Adipose tissue (tissue), 3 donors: ENCODE results near the gene CKLF. TPM values are rescaled to one million over a fixed set of nuclear protein-coding genes. Genes with fewer than 3 reads are reported as not detected.
"Not testable (repeated sequence)": the region's sequence is repeated elsewhere in the genome, so short reads cannot be mapped to it uniquely, and the experiment has no call there.

Experiments
- H3K27ac ChIP-seq: one replicate; pipeline ENCODE4 v1.5.1; 2013; ENCODE audit warnings: low read depth, low read length
- WGBS, 3 donors: extraction: QIAGEN DNeasy Blood & Tissue Kit; methylation state at CpG; one replicate each; pipeline ENCODE4 v1.1.7; 2013; 5-methylcytosine and 5-hydroxymethylcytosine counted together
- polyA plus RNA-seq, 3 donors: library from polyadenylated mRNA; stranded (reverse); fragments of 200-250 nt; gene quantifications; one replicate each; pipeline ENCODE4 v1.2.3, GENCODE V29; 2013
- donor health status: healthy with polysubstance abuse.
- donor health status: Bipolar disorder and iron deficiency.
- donor health status: healthy.

Gene CKLF, protein sequence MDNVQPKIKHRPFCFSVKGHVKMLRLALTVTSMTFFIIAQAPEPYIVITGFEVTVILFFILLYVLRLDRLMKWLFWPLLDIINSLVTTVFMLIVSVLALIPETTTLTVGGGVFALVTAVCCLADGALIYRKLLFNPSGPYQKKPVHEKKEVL
- polyA plus RNA-seq: 10 to 100 TPM; 18.7 to 60.9 (median 46.2) TPM

DNA sequence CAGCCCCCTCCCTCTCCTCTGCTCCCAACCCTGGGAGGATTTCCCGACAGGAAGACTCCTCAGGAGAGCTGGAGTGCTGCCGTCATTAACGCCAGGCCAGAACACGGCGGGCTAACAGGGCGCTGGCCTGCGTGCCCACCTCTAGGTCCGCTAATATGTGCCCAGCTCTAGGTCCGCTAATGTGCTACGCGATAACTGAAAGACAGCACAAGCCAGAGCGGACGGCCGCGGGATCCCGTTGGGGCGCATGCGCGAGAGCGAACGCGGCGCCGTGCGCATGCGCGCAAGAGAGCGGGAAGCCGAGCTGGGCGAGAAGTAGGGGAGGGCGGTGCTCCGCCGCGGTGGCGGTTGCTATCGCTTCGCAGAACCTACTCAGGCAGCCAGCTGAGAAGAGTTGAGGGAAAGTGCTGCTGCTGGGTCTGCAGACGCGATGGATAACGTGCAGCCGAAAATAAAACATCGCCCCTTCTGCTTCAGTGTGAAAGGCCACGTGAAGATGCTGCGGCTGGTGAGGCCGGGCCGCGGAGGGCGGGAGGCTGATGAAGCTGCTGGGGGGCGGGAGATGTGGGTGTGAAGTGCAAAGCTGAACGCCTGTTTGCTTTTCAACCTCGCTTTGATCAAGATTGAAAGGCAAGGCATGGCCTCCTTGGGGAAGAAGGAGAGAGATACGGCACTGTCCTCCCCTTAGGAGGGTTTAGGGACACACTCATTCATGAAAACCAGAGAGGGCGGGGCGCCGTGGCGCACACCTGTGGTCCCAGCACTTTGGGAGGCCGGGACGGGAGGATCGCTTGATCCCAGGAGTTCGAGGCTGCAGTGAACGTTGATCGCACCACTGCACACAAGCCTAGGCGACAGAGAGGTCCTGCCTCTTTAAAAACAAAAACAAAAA, at the start of gene CKLF:
Gene CKLF, plus strand, starts transcription at position 291 of the 892 bp plus-strand sequence. Its CDS starts 140 bp downstream, at position 431.
- no peak within 1 kb of the TSS for H3K27ac ChIP-seq
- 3 to 7% (median 5%) methylated on average over 63 of the region's 63 CpGs for WGBS, 3 donors

DNA sequence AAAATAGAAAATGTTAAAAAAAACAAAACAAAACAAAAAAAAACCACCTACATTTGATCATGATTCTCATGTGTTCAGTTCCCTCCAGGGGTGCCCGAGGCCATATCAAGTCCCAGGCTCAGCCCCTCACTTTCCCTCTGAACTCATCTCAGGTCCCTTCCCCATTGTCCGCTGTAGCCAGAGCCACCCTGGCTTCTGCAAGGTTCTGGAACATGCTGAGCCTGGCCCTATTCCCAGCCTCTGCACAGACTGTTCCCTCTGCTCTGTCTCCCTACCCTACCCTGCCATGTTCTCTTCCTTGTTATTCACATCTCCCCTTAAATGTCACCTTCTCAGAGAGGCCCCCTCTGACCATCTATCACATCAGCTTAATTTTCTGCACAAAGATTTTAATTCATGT, 49.3 kb upstream of the CKLF start:
- H3K27ac ChIP-seq: no peak overlapping the region
- WGBS, 3 donors: 67 to 91% (median 75%) methylated on average over 2 of the region's 2 CpGs

DNA sequence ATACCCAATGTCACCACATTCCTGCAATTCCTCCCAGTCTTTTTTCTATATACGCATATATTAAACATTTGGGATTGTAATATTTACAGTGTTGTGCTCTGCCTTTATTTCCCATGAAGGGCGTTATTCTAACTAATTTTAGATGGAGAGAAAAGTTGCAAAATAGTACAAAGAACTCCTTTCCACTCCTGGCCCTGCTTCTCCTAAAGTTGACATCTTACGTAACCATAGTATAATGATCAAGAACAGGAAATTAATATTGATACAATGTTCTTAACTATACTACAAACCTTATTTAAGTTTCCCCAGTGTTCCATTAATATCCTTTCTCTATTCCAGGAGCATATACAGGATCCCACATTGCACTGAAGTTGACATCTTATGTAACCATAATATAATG, 48.8 kb upstream of the CKLF start:
- 74 to 89% (median 79%) methylated on average over 3 of the region's 3 CpGs for WGBS, 3 donors

DNA sequence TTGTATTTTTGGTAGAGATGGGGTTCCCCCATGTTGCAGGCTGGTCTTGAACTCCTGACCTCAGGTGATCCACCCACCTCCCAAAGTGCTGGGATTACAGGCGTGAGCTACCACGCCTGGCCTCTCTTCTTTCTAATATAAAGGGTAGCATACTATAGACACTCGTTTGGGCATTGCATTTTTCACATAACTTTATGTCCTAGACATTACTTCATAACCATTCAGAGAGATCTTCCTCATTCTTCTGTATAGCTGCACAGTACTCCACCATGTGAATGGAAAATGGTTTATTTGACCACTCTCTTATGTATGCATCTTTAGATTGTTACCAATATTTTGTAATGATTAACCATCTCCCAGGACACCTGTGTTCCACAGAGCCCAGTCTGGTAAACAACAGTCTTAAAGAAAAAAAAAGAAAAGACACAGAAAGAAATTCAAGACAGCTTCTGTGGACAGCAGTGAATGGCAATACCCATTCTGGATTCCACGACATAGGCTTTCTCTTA, 44.6 kb upstream of the CKLF start:
- WGBS, 3 donors: 75 to 87% (median 86%) methylated on average over 4 of the region's 4 CpGs
- H3K27ac ChIP-seq: no peak overlapping the region

More for the DNA sequence above, 48.8 kb upstream of the CKLF start:
- no peak overlapping the region for H3K27ac ChIP-seq

DNA sequence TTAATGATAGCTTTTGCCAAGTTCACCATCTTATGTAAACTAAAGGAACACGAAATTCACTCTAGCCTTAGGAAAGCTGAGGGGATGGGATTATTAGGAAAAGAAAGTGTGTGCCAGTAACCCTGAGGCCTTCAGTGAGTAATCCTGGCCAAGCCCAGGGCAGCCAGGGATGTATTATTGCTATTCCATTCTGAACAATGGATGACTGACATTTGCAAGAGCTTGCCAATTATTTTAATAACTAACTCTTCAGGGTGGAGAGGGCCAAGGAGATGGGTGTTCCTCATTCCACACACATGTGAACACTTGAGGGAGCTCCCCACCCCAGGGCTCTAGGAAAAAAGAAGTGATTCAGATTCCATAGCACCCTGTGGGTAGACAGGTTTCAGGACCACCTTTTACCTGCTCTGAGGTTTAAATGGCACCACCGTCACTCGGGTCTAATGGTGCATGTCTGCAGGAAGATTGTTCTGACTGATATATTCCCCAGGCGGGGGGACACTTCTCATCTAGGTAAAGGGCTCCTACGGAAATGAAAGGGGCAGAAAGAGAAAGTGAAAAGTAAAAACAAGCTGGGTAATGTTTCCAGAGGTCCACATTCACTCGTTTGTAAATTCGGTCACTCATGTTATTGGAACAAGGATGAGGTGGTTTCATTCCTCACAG, 44.0 kb upstream of the CKLF start:
- 72 to 76% (median 76%) methylated on average over 7 of the region's 7 CpGs for WGBS, 3 donors
- no peak overlapping the region for H3K27ac ChIP-seq

DNA sequence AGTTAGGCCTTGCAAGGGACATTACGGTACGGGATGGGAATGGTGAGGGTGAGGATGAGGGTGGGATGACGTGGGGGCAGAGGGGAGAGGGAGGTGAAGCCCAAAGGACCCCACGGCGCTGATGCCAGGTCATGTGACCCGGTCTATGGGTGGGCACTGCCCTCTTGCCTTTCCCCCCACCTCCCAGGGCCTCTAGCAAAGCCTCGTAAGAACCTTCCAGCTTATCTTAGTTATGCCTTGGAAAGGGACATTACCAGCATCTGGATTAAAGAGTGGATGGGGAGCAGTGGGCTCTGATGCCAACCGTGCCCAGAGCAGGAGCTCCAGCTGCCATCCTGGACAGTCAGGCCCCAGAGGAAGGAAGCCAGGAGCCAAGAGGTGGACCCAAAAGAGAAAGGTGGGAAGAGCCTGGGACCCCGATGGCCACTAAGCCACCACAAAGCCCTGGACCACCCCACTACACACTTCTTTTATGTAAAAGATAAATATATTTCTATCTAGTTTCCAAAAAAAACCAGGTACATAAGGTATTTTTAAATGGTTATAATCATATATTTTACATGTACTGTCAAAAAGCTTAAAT, 43.4 kb upstream of the CKLF start:
- WGBS, 3 donors: 91 to 98% (median 94%) methylated on average over 9 of the region's 9 CpGs
- H3K27ac ChIP-seq: no peak overlapping the region

DNA sequence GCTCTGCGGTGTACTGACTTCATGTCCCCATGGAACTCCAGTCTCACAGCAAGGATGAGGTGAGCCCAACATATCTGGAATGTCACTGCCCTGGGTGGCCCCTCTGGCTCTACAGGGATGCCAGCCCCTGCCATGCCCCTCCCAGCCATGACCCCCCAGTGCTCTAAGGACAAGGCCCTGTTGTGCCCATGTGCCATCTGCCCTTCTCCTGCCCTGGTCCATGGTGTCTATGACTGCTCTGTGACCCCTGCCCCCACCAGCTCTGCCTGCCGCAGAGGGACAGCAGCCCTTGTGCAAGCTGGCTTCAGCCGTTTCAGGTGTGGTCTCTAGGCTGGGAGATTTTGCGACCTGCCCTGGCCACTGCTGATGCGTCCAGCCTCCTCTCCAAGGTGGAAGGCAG, 42.8 kb upstream of the CKLF start:
- no peak overlapping the region for H3K27ac ChIP-seq
- 94 to 95% (median 95%) methylated on average over 5 of the region's 5 CpGs for WGBS, 3 donors

DNA sequence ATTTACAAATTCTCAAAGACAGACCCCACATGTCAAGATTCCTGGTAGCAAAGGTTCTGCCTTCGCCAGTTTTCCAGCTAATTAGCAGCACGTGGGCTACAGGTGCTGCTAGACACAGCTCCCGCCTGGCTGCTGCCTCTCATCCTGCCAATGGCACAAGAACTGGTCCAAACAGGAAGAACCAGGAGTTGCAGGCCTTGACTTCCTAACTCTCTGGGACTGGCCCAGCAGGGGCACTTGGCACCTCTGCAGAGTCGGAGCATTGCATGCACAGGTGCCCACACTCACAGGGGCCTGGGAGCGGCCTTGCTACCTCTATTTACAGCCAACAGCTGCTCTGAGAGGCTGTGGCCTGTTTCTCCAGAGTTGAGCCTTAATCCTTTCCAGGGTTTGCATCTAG, 42.1 kb upstream of the CKLF start:
- H3K27ac ChIP-seq: no peak overlapping the region
- 47 to 97% (median 92%) methylated on average over 5 of the region's 5 CpGs for WGBS, 3 donors

DNA sequence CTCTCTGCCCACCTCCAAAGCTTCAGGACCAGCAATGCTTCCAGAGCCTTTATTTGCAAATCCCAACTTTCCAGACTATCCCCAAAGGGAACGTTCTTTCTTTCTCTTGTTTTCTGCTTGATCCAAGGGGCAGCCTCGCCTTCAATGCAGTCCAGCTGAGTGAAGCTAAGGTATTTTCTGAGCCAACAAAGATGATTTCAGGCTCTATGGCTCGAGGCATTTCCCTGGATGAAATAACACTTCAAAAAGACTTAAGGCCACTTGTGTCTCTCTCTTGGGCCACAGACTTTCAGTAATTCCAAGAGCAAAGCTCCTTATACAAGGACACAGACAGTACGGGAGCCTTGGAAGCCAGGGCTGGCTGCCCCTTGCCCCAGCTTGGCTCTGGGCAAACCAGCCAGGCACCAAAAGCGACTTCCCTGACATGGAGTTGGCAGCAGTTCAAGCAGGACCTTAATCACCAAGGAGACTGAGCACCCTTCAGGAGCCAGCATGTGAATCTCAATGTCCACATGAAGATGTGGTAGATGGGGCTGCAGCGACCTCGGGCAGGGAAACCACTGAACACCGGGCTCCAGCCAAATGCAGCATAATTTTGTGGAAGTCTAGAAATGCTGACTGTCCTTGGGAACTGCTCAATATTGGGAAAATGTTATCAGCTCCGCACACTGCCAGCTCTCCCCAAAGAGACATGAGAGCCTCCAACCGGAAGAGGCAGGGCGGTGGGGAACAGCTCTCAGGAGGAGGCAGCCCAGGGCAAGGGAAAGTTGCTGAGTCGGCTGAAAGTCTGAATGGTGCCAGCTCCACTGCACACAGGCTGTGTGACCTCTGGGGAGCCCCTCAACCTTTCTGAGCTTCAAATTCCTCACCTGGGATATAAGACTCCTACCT, 41.4 kb upstream of the CKLF start:
- peak overlapping the region; percentile 69 for H3K27ac ChIP-seq
- WGBS, 3 donors: 38 to 58% (median 48%) methylated on average over 12 of the region's 12 CpGs

DNA sequence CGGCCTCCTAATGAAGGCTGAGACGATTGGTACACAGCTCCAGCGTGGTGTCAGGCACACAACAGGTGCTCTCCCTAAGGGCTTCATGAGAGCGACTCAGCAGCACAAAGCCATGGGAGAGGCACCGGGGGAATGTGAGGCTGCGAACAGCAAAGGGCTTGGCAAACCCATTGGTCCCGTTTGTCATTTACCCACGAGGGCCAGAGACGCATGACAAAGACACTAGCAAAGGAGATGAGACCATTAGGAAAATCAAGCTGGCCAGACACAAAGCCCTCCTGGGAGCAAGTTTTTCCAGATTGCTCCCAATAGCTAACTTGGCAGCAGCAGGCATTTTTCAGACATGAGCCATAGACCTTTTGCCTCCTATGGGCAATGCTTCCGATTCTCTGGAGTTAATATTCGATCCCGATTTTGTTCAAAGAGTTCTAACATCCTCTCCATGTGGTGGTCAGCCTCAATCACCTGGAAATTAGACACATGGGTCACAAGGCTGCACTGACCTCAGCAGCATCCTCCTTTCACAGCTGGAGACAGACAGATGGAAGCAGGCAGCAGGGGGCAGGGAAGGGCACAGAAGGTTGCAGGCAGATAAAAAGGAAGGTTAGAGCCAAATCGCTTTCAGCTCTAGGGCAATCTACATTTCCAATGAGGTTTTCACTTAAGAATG, 40.6 kb upstream of the CKLF start:
- 48 to 58% (median 57%) methylated on average over 13 of the region's 13 CpGs for WGBS, 3 donors
- peak overlapping the region; percentile 69 for H3K27ac ChIP-seq

DNA sequence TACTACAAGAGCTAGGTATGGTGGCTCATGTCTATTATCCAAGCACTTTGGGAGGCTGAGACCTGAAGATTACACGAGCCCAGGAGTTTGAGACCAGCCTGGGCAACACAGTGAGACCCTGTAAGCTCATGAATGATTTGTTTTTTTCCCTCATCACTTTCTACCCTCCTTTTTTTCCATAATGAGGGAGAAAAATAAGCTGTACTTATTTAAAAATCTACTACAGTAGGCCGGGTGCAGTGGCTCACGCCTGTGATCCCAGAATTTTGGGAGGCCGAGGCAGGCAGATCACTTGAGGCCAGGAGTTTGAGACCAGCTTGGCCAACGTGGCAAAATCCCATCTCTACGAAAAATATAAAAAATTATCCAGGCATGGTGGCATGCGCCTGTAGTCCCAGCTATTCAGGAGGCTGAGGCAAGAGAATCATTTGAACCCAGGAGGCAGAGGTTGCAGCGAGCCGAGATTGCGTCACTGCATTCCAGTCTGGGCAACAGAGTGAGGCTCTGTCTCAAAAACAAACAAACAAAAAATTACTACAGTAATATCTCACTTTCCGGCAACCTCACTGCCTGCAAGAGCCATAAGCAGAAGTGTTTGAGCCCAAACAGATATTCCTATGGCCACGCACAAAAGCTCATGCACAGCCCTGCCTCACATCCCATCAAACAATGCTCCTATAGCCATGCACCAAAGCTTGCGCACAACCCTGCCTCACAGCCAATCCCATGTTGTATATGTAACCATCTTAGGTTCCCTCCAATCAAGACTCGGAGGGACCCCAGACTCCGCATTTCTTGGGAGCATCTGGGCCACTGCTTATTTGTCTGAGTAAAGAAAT, 39.9 kb upstream of the CKLF start:
- 78 to 85% (median 80%) methylated on average over 15 of the region's 15 CpGs for WGBS, 3 donors
- peak overlapping the region; percentile 69 for H3K27ac ChIP-seq

DNA sequence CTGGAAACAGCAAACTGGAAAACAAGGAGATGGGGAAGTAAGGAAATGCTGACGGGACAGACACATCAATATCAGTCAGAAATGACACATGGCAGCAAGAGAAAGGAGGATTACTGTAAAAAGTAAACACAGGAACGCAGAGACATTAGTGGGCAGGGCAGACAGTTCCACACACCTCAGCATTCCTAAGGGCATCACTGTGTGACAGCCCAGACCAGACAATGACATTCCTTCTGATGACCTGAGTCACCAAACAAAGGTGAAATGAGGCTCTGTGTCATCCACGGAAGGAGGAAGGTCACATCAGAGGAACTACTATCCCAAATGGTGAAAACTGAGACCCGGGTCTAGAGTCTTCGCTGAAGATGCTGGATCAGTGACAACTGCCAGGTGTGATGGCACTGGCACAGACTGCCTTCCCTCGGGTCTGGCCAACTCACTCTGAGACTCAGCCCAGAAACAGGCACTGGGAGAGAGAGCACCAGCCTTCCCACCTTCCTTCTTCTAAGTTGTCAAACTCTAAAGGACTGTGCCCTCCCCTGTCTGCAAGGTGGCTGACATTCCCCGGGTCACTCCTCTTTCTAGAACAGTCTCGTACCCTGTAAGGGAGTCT, 39.2 kb upstream of the CKLF start:
- H3K27ac ChIP-seq: no peak overlapping the region
- 78 to 81% (median 81%) methylated on average over 8 of the region's 8 CpGs for WGBS, 3 donors

DNA sequence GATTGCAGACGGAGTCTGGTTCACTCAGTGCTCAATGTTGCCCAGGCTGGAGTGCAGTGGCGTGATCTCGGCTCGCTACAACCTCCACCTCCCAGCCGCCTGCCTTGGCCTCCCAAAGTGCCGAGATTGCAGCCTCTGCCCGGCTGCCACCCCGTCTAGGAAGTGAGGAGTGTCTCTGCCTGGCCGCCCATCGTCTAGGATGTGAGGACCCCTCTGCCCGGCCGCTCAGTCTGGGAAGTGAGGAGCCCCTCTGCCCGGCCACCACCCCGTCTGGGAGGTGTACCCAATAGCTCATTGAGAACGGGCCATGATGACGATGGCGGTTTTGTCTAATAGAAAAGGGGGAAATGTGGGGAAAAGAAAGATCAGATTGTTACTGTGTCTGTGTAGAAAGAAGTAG, 38.0 kb upstream of the CKLF start:
- not testable (repeated sequence) for H3K27ac ChIP-seq
- WGBS, 3 donors: 97 to 98% (median 97%) methylated on average over 9 to 11 of the region's 17 CpGs

DNA sequence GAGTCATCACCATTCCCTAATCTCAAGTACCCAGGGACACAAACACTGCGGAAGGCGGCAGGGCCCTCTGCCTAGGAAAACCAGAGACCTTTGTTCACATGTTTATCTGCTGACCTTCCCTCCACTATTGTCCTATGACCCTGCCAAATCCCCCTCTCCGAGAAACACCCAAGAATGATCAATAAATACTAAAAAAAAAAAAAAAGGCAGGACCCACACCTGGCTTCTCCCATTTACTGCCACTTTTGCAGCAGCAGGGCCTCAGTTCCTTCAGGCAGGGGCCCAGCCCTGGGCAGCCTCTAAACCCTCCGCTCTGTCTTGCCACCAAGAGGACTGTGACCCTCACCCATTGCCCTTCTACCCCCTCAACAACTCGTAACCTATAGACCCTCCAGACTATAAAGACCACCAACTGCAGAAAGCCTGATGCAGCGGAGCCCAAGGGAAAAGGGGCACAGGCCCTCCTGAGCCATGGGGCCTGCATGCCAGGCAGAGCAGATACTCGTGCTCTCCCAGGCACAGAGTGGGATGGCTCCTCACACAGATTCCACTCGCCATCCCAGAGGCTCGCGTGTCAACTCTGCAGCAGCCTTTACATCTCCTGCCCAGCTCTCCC, 37.3 kb upstream of the CKLF start:
- peak overlapping the region; percentile 95 for H3K27ac ChIP-seq
- WGBS, 3 donors: 92 to 96% (median 94%) methylated on average over 9 to 10 of the region's 10 CpGs

DNA sequence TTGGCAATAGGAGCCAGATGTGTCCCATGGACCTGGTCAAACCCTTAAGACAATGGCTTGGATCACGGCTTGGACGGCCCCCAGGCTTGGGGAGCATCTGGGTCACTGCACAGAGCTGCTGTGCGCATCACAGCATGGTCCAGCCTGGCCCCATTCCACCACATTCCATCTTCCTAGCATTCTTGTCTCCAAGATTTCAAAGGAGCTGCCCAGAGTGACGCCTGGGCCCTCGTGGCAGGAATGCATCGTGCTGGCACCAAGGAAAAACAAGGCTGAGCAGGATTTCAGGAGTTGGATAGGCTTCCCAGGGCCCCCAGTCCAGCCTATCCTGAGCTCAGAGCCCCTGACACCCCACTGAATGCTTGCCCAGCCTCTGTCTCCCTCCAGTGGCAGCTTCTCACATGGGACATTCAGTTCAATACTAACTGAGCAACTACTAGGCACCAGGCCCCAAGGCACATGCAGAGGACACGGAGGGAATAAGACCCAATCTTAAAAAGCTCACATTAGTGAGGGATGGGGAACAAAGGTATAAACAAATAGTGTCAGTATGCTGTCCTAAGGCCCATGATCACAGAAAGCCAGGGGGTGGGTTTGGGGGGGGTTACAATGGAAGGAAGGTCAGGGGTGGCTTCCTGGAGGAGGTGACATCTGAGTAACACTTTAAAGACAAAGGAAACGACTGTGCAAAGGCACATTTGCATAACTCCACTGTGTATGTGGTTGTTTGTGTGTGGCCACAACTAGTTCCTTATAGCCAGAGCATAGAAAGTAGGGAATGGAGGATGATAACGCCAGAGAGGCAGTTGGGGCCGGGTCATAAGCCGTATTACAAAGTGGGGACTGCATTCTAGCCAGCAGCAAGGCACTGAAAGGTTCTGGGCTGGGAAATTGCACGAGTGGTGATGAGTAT, 36.5 kb upstream of the CKLF start:
- WGBS, 3 donors: 46 to 72% (median 50%) methylated on average over 12 of the region's 12 CpGs
- H3K27ac ChIP-seq: peak overlapping the region; percentile 95
